Bronchial epithelial cell (primary cell): ENCODE measurements around the gene SHLD1. TPM values are rescaled to one million over a fixed set of nuclear protein-coding genes. Genes with fewer than 3 reads are reported as not detected.
"Not testable (repeated sequence)": the region's sequence is repeated elsewhere in the genome, so short reads cannot be mapped to it uniquely, and the experiment has no call there.

Experiments
- DNase-seq: peaks from one replicate; pipeline ENCODE4 v3.0.0-alpha.2; 2010; ENCODE audit warnings: low read depth
- FAIRE-seq: peaks from 2 replicates; lab custom pipeline; 2011; peaks lifted over from hg19 to GRCh38; lab: Jason Lieb, UNC
- H3K27me3 ChIP-seq: 2 replicates; pipeline ENCODE4 v1.5.1; 2011; ENCODE audit warnings: low read length; ENCODE audit not compliant: control insufficient read depth, insufficient read depth
- H3K36me3 ChIP-seq: 2 replicates; pipeline ENCODE4 v1.5.1; 2011; ENCODE audit warnings: low read length; ENCODE audit not compliant: control insufficient read depth, insufficient read depth
- H3K4me3 ChIP-seq: 2 replicates; pipeline ENCODE4 v1.5.1; 2011; ENCODE audit warnings: mild to moderate bottlenecking, low read depth, low read length, control low read depth
- total RNA-seq: library from RNA; depleted of rRNA; stranded (reverse); fragments of >200 nt; gene quantifications from 2 replicates; pipeline ENCODE4 v1.2.1, GENCODE V29; 2014
- TF ChIP-seq, protein P1 (sequence below): IDR thresholded peaks from 2 replicates; pipeline ENCODE4 v1.5.1; 2011; ENCODE audit warnings: mild to moderate bottlenecking, moderate library complexity, low read length, control low read depth, inconsistent platforms; ENCODE audit not compliant: insufficient read depth, severe bottlenecking

Gene SHLD1
- total RNA-seq, 1 donor from 2014 or later, result 4.5 TPM

DNA sequence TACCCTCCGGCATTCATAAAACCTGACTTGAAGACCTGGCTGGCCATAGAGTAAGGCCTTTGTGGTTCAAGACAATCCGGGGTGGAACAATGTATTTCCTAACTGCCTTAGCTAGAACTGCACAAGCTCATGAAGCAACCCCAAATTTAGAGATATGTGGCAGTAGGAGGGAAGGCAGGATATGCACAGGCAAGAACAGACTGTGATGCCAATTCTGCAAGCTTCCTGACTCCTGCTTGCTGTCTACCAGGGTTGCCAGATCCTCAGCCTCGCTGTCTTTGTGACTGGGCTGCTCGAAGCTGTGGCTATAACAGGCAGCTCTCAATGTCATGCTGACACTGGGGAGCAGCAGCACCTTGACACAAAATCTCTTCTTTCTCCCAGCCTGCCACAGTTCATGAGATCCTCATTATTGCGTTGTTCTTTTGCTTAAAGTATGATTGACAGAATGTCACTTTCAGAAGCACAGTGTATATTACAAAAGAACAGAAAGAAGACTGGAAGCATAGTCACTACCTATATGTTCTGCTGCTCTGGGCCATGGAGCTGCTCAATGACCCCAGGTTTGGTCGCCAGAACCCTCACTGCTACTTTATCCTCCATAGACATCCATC, 18.3 kb upstream of the SHLD1 start:
- peaks cover 8% of the 10 kb centered on the region for H3K27me3 ChIP-seq
- no peaks in the 10 kb centered on the region for H3K36me3 ChIP-seq
- TF ChIP-seq, protein P1, sequence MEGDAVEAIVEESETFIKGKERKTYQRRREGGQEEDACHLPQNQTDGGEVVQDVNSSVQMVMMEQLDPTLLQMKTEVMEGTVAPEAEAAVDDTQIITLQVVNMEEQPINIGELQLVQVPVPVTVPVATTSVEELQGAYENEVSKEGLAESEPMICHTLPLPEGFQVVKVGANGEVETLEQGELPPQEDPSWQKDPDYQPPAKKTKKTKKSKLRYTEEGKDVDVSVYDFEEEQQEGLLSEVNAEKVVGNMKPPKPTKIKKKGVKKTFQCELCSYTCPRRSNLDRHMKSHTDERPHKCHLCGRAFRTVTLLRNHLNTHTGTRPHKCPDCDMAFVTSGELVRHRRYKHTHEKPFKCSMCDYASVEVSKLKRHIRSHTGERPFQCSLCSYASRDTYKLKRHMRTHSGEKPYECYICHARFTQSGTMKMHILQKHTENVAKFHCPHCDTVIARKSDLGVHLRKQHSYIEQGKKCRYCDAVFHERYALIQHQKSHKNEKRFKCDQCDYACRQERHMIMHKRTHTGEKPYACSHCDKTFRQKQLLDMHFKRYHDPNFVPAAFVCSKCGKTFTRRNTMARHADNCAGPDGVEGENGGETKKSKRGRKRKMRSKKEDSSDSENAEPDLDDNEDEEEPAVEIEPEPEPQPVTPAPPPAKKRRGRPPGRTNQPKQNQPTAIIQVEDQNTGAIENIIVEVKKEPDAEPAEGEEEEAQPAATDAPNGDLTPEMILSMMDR, result no peak
- H3K4me3 ChIP-seq, result no peak overlapping the region
- no peak for DNase-seq
- peak; percentile 66 for FAIRE-seq

DNA sequence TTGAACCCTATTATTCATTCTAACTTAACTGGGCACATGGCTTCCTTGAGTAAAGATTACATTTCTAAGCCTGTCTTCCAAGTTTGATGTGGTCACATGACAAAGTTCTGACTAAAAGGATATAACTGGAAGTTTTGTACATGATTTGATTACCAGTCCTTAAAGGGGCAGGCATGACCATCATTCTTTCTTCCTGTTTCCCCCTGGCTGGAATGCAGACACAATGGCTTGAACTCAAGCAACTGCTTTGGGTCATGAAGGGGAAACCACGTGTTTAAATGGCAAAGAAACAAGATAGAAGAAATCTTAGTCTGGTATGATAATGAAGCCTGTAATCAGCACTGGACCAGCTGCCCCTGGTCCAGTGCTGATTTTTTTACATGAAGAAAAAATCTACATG, 15.6 kb upstream of the SHLD1 start:
- no peaks in the 10 kb centered on the region for H3K36me3 ChIP-seq
- H3K4me3 ChIP-seq, result no peak overlapping the region
- FAIRE-seq (no peak), DNase-seq (peak; percentile 55)
- peaks cover 4% of the 10 kb centered on the region for H3K27me3 ChIP-seq
- TF ChIP-seq, protein P1, result no peak

DNA sequence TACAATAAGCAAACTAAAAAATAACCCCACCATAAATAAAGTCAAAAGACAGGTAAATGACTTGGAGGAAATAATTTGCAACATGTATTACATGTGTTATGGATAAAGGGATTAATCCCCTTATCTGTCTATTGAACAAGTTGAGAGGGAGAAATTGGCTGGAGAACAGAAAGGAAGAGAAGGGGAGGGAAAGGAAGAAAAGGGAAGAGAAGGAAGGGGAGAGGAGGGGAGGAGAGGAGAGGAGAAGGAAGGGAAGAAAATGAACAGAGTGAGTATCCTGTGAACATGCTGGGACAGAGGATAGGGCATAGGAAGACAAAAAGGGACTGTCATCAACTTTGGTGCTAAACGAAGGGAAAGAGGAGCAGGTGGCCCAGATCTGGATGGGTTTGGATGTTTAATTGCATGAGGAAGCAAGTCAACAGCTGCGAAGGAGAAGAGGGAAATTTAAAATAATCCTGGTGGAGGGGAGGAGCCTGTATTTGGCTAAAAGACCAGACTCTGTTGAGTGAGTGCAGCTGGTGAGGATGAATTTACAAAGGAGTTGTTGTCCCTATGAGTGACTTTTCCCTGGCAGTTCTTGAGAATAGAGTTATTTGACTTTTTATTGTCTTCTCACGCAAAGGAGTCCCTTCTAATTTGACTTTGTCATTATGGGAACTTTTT, 14.2 kb upstream of the SHLD1 start:
- no peak overlapping the region for H3K4me3 ChIP-seq
- FAIRE-seq, result no peak
- peaks cover 4% of the 10 kb centered on the region for H3K27me3 ChIP-seq
- TF ChIP-seq, protein P1, result no peak
- DNase-seq, result no peak
- H3K36me3 ChIP-seq, result no peaks in the 10 kb centered on the region

DNA sequence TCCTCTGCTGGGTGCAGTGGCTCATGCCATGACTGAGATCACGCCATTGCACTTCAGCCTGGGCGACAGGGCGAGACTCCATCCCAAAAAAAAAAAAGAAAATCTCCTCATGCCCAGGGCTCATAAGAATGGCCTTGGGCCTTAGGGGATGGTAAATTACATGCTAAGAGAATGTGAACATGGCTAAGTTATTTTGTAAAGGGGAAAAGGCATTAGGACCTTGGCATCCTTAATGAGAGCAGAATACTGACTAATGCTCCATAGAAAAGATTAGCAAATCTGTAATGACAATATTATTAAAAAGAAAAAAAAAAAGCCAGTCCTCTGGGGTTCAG, 12.6 kb upstream of the SHLD1 start:
- TF ChIP-seq, protein P1, result no peak
- Histone ChIP-seq H3K4me3 (no peak overlapping the region), H3K36me3 (no peaks in the 10 kb centered on the region), H3K27me3 (no peaks in the 10 kb centered on the region)
- DNase-seq (no peak), FAIRE-seq (no peak)

DNA sequence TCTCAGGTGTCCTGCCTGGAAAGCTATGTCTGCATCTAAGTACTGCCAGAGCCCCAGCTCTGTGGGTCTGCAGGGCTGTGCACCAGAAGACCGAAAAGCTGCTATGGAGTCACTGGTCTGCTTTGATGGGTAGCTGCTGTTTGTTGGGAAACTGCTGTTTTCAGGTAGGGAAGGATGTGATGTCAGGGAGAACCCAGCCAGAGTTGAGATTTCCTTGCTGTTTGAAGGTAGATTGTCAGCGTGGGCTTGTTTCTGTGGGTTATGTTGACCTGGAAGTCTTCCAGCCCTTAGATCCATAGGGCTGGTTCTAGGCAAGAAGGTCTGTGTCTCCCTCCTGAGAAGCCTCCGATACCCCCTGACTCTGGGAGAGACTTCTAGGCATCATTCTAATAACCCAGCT, 12.2 kb upstream of the SHLD1 start:
- DNase-seq (no peak), FAIRE-seq (no peak)
- TF ChIP-seq, protein P1, result no peak
- H3K36me3 ChIP-seq, result no peaks in the 10 kb centered on the region
- H3K27me3 ChIP-seq, result no peaks in the 10 kb centered on the region
- no peak overlapping the region for H3K4me3 ChIP-seq

DNA sequence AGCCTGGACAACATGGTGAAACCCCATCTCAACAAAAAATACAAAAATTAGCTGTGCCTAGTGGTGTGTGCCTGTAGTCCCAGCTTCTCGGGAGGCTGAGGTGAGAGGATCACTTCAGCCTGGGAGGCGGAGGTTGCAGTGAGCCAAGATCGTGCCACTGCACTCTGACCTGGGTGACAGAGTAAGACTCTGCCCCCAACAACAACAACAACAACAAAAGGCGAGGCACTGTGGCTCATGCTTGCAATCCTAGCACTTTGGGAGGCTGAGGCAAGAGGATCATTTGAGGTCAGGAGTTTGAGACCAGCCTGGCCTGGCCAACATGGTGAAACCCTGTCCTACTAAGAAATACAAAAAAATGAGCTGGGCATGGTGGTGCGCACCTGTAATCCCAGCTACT, 9.6 kb upstream of the SHLD1 start:
- not testable (repeated sequence) for H3K27me3 ChIP-seq, H3K4me3 ChIP-seq, DNase-seq, FAIRE-seq, H3K36me3 ChIP-seq
